K562 (cell line): ENCODE measurements around the gene CD84. TPM values are rescaled to one million over a fixed set of nuclear protein-coding genes. Genes with fewer than 3 reads are reported as not detected.

ENCODE experiments used
- ATAC-seq: fragments of 200-7000 bp; cut with Tn5 transposase; 3 replicates; pipeline ENCODE4 v1.9.1; 2020; ENCODE audit warnings: moderate library complexity
- BruUV-seq: library from RNA; stranded (reverse); fragments of 400-500 nt; replicated peaks from 2 replicates; lab custom pipeline; 2021; lab: Mats Ljungman, UMichigan
- CTCF ChIA-PET: fragments of 300-600 bp; formaldehyde crosslinking; extraction: SDS; loops from one replicate; lab custom pipeline; 2021; ENCODE audit warnings: low intra/inter-chr PET ratio; lab: Yijun Ruan, JAX
- POLR2A ChIA-PET: fragments of 300-600, 350-650 bp; sonication (Branson Sonifier 250); formaldehyde crosslinking; extraction: SDS; loops from one replicate; lab custom pipeline; 2021; ENCODE audit warnings: antibody characterized with exemption, inconsistent platforms; lab: Yijun Ruan, JAX
- DNase-seq, 4 experiments: peaks; one replicate each; pipeline versions ENCODE4 v3.0.0 to v3.0.0-alpha.2; 2011 to 2018; ENCODE audit warnings: low spot score in 3 of 4, mixed read lengths in 3 of 4; ENCODE audit errors: extremely low read depth in 1 of 4
- FAIRE-seq: peaks from 2 replicates; lab custom pipeline; 2011; peaks lifted over from hg19 to GRCh38; lab: Jason Lieb, UNC
- H2AFZ ChIP-seq: 2 replicates; pipeline ENCODE4 v1.6.0; 2011; ENCODE audit warnings: low read depth, low read length, control low read depth, inconsistent platforms
- H3K27ac ChIP-seq: fragments of 200-600 bp; 3 replicates; pipeline ENCODE4 v1.8.0; 2011; ENCODE audit warnings: low read depth, mild to moderate bottlenecking, control low read depth, inconsistent platforms, low read length, moderate library complexity, mixed read lengths; ENCODE audit errors: extremely low read depth
- H3K27me3 ChIP-seq, 2 experiments: fragments of 300-600 bp in 1 of 2; 2 replicates in 1 of 2; 3 replicates in 1 of 2; pipeline versions ENCODE4 v1.6.0 to v1.8.0; 2011; ENCODE audit warnings: inconsistent platforms in 2 of 2, low read length in 2 of 2, mild to moderate bottlenecking in 1 of 2, mixed read lengths in 1 of 2, moderate library complexity in 1 of 2; ENCODE audit not compliant: control insufficient read depth in 2 of 2, insufficient read depth in 2 of 2
- H3K36me3 ChIP-seq: fragments of 300-600 bp; 3 replicates; pipeline ENCODE4 v1.8.0; 2011; ENCODE audit warnings: mild to moderate bottlenecking, low read length, inconsistent platforms; ENCODE audit not compliant: control insufficient read depth, insufficient read depth
- H3K4me1 ChIP-seq, 2 experiments: fragments of 200-600 bp in 1 of 2; replicated peaks in 1 of 2; 2 replicates in 1 of 2; 3 replicates in 1 of 2; pipeline versions ENCODE4 v1.5.1 to v1.8.0; 2011; ENCODE audit warnings: inconsistent platforms in 2 of 2, low read length in 2 of 2, mild to moderate bottlenecking in 1 of 2, mixed read lengths in 1 of 2, moderate library complexity in 1 of 2; ENCODE audit not compliant: control insufficient read depth in 2 of 2, insufficient read depth in 2 of 2
- H3K4me2 ChIP-seq: 2 replicates; pipeline ENCODE4 v1.6.1; 2011; ENCODE audit warnings: low read length, control low read depth, inconsistent platforms, mixed read lengths; ENCODE audit not compliant: insufficient read depth
- H3K4me3 ChIP-seq: fragments of 200-600 bp; sonication (generic), shearing (Covaris generic); 2 replicates; pipeline ENCODE4 v1.5.1; 2016; ENCODE audit warnings: control low read depth, inconsistent platforms
- H3K79me2 ChIP-seq: fragments of 200-600 bp; 3 replicates; pipeline ENCODE4 v1.8.0; 2011; ENCODE audit warnings: low read length, inconsistent platforms; ENCODE audit not compliant: control insufficient read depth, insufficient read depth
- H3K9ac ChIP-seq, 2 experiments: 2 replicates each; pipeline versions ENCODE4 v1.6.0 to v1.6.1; 2011; ENCODE audit warnings: low read depth in 2 of 2, low read length in 2 of 2, control low read depth in 1 of 2, inconsistent platforms in 1 of 2, mild to moderate bottlenecking in 1 of 2, mixed read lengths in 1 of 2; ENCODE audit not compliant: insufficient read depth in 1 of 2
- H3K9me1 ChIP-seq: one replicate; pipeline ENCODE4 v1.6.0; 2011; ENCODE audit warnings: inconsistent platforms, mild to moderate bottlenecking, low read length, moderate library complexity; ENCODE audit not compliant: control insufficient read depth, insufficient read depth
- H3K9me3 ChIP-seq: replicated peaks from 2 replicates; pipeline ENCODE4 v1.5.1; 2011; ENCODE audit warnings: low read depth, low read length, inconsistent platforms; ENCODE audit not compliant: control insufficient read depth, insufficient read depth
- H4K20me1 ChIP-seq: replicated peaks from 2 replicates; pipeline ENCODE4 v1.6.1; 2011; ENCODE audit warnings: low read length, inconsistent platforms, mixed read lengths; ENCODE audit not compliant: control insufficient read depth, insufficient read depth
- BRD4 ChIP-seq: fragments of 200-600 bp; sonication (generic); IDR thresholded peaks from 2 replicates; pipeline ENCODE4 v1.6.1; 2017; ENCODE audit warnings: inconsistent platforms
- CREB3 ChIP-seq: fragments of 450-650 bp; conservative IDR thresholded peaks from 2 replicates; pipeline ENCODE4 v1.6.1; 2016; ENCODE audit warnings: missing genetic modification characterization, low read depth, mild to moderate bottlenecking, missing compliant biosample characterization, moderate library complexity
- POU5F1 ChIP-seq: fragments of 150-350 bp; IDR thresholded peaks from 2 replicates; pipeline ENCODE4 v1.6.1; 2014; ENCODE audit warnings: borderline replicate concordance, low read length, low read depth, mild to moderate bottlenecking; ENCODE audit not compliant: partially characterized antibody
- THRB ChIP-seq: fragments of 450-650 bp; formaldehyde crosslinking; conservative IDR thresholded peaks from 2 replicates; pipeline ENCODE4 v1.4.0; 2022; ENCODE audit warnings: mild to moderate bottlenecking, missing genetic modification characterization
- in situ Hi-C: fragments of 300-500 bp; cut with MboI; formaldehyde crosslinking; loops from 4 replicates; pipeline ENCODE4 v1.15.0; 2018; ENCODE audit warnings: inconsistent platforms, mixed read lengths
- intact Hi-C: fragments of 100-400 bp; cut with micrococcal nuclease; formaldehyde crosslinking; loops from 2 replicates; pipeline ENCODE4 v1.14.2; 2022
- polyA plus RNA-seq, 8 experiments: library from polyadenylated mRNA; depleted of rRNA in 4 of 8; stranded (reverse) in 5 of 8; unstranded in 3 of 8; fragments of >200 nt; fragmentation: Nextera tagmentation in 2 of 8; fragmentation: Illumina TruSeq in 1 of 8; extraction: Ambion mirVana in 2 of 8; extraction: Trizol in 1 of 8; gene quantifications; 2 replicates each; pipeline versions ENCODE4 v1.2.1 to v1.2.3, GENCODE V29; 2011 to 2014; ENCODE audit warnings: inconsistent platforms in 1 of 8, missing spikeins in 1 of 8
- total RNA-seq, 7 experiments: library from RNA; depleted of rRNA in 6 of 7; stranded (reverse); fragments of >200 nt in 6 of 7; fragmentation: Illumina TruSeq in 2 of 7; extraction: Trizol in 2 of 7; gene quantifications; 2 replicates each; pipeline versions ENCODE4 v1.2.1 to v1.2.3, GENCODE V29; 2011 to 2021; ENCODE audit warnings: low replicate concordance in 1 of 7

CD84 gene
- total and polyA plus RNA-seq, 9 of the 15 experiments (the other 6 are each of a cell fraction or from before 2014, with no cell fraction given): 0.82 to 6.8 (median 2.0) TPM

- no peaks in the 10 kb centered on the region for H3K36me3 ChIP-seq
- FAIRE-seq: no peak
- peaks cover 0 to 22% of the 10 kb centered on the region in 2 experiments; a peak in 2 of 5 replicates for H3K4me1 ChIP-seq
Observed at GRCh38 chr1:160608941-160609340, 29.6 kb upstream of the CD84 start.

More at GRCh38 chr1:160608941-160609340, 29.6 kb upstream of the CD84 start:
- Histone ChIP-seq H3K9me3 (peaks cover 17% of the 10 kb centered on the region), H4K20me1 (no peaks in the 10 kb centered on the region), H2AFZ (no peak overlapping the region), H3K9me1 (no peaks in the 10 kb centered on the region), H3K27ac (no peak overlapping the region), H3K4me3 (no peak overlapping the region), H3K9ac (no peak overlapping the region), H3K79me2 (no peaks in the 10 kb centered on the region), H3K27me3 (no peaks in the 10 kb centered on the region), H3K4me2 (no peak overlapping the region)
- intact Hi-C loops (loop anchor here (10.0 kb wide), 1 partner anchor 414 kb away; the partner anchor contains the start of gene CASQ1), in situ Hi-C loops (loop anchor here (5.0 kb wide), 1 partner anchor 182 kb away; no protein-coding TSS in a partner anchor)
- ChIA-PET POLR2A (interaction anchor here (0.6 to 1.1 kb wide), 2 partner anchors 188 to 375 kb away, joined by 3 to 7 read pairs; no protein-coding TSS in a partner anchor), CTCF (no interaction called here)
- BruUV-seq: no TSS peak
- TF ChIP-seq BRD4 (no peak), THRB (CRISPR knock-in tag) (no peak), POU5F1 (no peak), CREB3 (tag) (no peak)
- ATAC-seq: no peak
- no peak for DNase-seq
